Left ventricle myocardium inferior (tissue), 1 donor: ENCODE results near the gene NXNL1. TPM values are rescaled to one million over a fixed set of nuclear protein-coding genes. Genes with fewer than 3 reads are reported as not detected.
A peak's percentile ranks its signal among the peaks of the same experiment; 100 is the strongest.

Experiments used
- DNase-seq: peaks from one replicate; pipeline ENCODE4 v3.0.0-alpha.2; 2020
- H3K27ac ChIP-seq: fragments of 200-600 bp; replicated peaks from 2 replicates; pipeline ENCODE4 v1.8.0; 2021
- H3K27me3 ChIP-seq: fragments of 200-600 bp; 2 replicates; pipeline ENCODE4 v1.8.0; 2021; ENCODE audit warnings: low read depth
- H3K36me3 ChIP-seq: fragments of 200-600 bp; 2 replicates; pipeline ENCODE4 v1.8.0; 2021
- H3K4me1 ChIP-seq: fragments of 200-600 bp; 2 replicates; pipeline ENCODE4 v1.8.0; 2021
- H3K4me3 ChIP-seq: fragments of 200-600 bp; 2 replicates; pipeline ENCODE4 v1.8.0; 2021; ENCODE audit warnings: mild to moderate bottlenecking, moderate library complexity
- H3K9me3 ChIP-seq: fragments of 200-600 bp; replicated peaks from 2 replicates; pipeline ENCODE4 v1.8.0; 2021
- CTCF ChIP-seq: fragments of 200-600 bp; IDR thresholded peaks from 2 replicates; pipeline ENCODE4 v1.8.0; 2021; ENCODE audit warnings: antibody characterized with exemption, mild to moderate bottlenecking, borderline replicate concordance
- intact Hi-C: fragments of 100-400 bp; cut with micrococcal nuclease; formaldehyde crosslinking; loops from one replicate; pipeline ENCODE4 v1.11.0; 2022
- total RNA-seq: library from RNA; stranded (reverse); fragmentation: NEBNext Ultra II Directional; extraction: Animal tissue kit (Norgen Biotek cat#: 25700); gene quantifications from one replicate; pipeline ENCODE4 v1.2.1, GENCODE V29; 2021
- donor health status: DM: no; HTN: yes; CAD: no; lungs with severe emphysema.

Gene NXNL1
- total RNA-seq, 1 donor from 2014 or later = 0.33 TPM

GRCh38 chr19:17406046-17406886, 54.5 kb downstream of the NXNL1 start:
- Histone ChIP-seq H3K27ac (peak overlapping the region; percentile 89), H3K9me3 (no peaks in the 10 kb centered on the region), H3K36me3 (no peaks in the 10 kb centered on the region), H3K27me3 (peaks cover 17% of the 10 kb centered on the region), H3K4me3 (peak overlapping the region; percentile 71), H3K4me1 (peaks cover 28% of the 10 kb centered on the region)
- no peak for TF ChIP-seq CTCF
- intact Hi-C loops = no loop called here
- DNase-seq = no peak

Other genes with a start within 250 kb of the NXNL1 start
- 27.5 TPM for gene USE1, start 245.6 kb downstream of the NXNL1 start, total RNA-seq
- gene OCEL1, start 234.7 kb downstream of the NXNL1 start, total RNA-seq = 21.2 TPM
- gene NR2F6, start 215.0 kb downstream of the NXNL1 start, total RNA-seq = 60.1 TPM
- 7.0 TPM for gene USHBP1, start 196.2 kb downstream of the NXNL1 start, total RNA-seq
- gene BABAM1, start 193.5 kb downstream of the NXNL1 start, total RNA-seq = 72.7 TPM
- 0.11 TPM for gene ANKLE1, start 179.0 kb downstream of the NXNL1 start, total RNA-seq
- 11.7 TPM for gene ABHD8, start 157.5 kb downstream of the NXNL1 start, total RNA-seq
- gene MRPL34, start 155.1 kb downstream of the NXNL1 start, total RNA-seq = 206 TPM
- 35.7 TPM for gene DDA1, start 151.4 kb downstream of the NXNL1 start, total RNA-seq
- 6.8 TPM for gene ANO8, start 126.1 kb downstream of the NXNL1 start, total RNA-seq
- gene GTPBP3, start 123.4 kb downstream of the NXNL1 start, total RNA-seq = 10.8 TPM
- gene PLVAP, start 83.6 kb downstream of the NXNL1 start, total RNA-seq = 36.9 TPM
- gene CCDC194, start 66.7 kb downstream of the NXNL1 start, total RNA-seq = not detected
- gene BST2, start 55.3 kb downstream of the NXNL1 start, total RNA-seq = 42.2 TPM
- gene MVB12A, start 40.9 kb downstream of the NXNL1 start, total RNA-seq = 19.6 TPM
- 0.14 TPM for gene TMEM221, start 12.3 kb downstream of the NXNL1 start, total RNA-seq
- gene SLC27A1, start 9.6 kb upstream of the NXNL1 start, total RNA-seq = 59.3 TPM
- gene PGLS, start 50.7 kb upstream of the NXNL1 start, total RNA-seq = 19.9 TPM
- 31.2 TPM for gene COLGALT1, start 94.7 kb upstream of the NXNL1 start, total RNA-seq
- gene UNC13A, start 227.4 kb upstream of the NXNL1 start, total RNA-seq = 0.05 TPM